ENCODE results near the gene HIRA.

Gene HIRA

GRCh38 chr22:19405133-19405532, 26.4 kb downstream of the HIRA start:
- no peak for DNase-seq (ENCODE audit: low read depth)
- TF ChIP-seq CTCF (IDR thresholded peaks at IDR 0.05; ENCODE audit: control insufficient read depth, insufficient read depth, low read depth, low read length, missing control alignments) = no peak

GRCh38 chr22:19404676-19405075, 26.9 kb downstream of the HIRA start:
- H3K4me3 ChIP-seq (ENCODE audit: control insufficient read depth, low read depth, low read length) = no peak overlapping the region
- no peak for DNase-seq (ENCODE audit: low read depth)
- TF ChIP-seq CTCF (IDR thresholded peaks at IDR 0.05; ENCODE audit: control insufficient read depth, insufficient read depth, low read depth, low read length, missing control alignments) = no peak

More at GRCh38 chr22:19405133-19405532, 26.4 kb downstream of the HIRA start:
- H3K4me3 ChIP-seq (ENCODE audit: control insufficient read depth, low read depth, low read length) = no peak overlapping the region

- no peak for TF ChIP-seq CTCF (IDR thresholded peaks at IDR 0.05; ENCODE audit: control insufficient read depth, insufficient read depth, low read depth, low read length, missing control alignments)
Measured at GRCh38 chr22:19402642-19403191, 28.8 kb downstream of the HIRA start.

GRCh38 chr22:19401483-19401882, 30.1 kb downstream of the HIRA start:
- no peak for TF ChIP-seq CTCF (IDR thresholded peaks at IDR 0.05; ENCODE audit: control insufficient read depth, insufficient read depth, low read depth, low read length, missing control alignments)
- no peak overlapping the region for H3K4me3 ChIP-seq (ENCODE audit: control insufficient read depth, low read depth, low read length)
- DNase-seq (ENCODE audit: low read depth) = no peak

More at GRCh38 chr22:19402642-19403191, 28.8 kb downstream of the HIRA start:
- H3K4me3 ChIP-seq (ENCODE audit: control insufficient read depth, low read depth, low read length) = no peak overlapping the region
- no peak for DNase-seq (ENCODE audit: low read depth)

- no peak overlapping the region for H3K4me3 ChIP-seq (ENCODE audit: control insufficient read depth, low read depth, low read length)
Measured at GRCh38 chr22:19400881-19401280, 30.7 kb downstream of the HIRA start.

GRCh38 chr22:19398652-19399051, 32.9 kb downstream of the HIRA start:
- DNase-seq (ENCODE audit: low read depth) = no peak
- TF ChIP-seq CTCF (IDR thresholded peaks at IDR 0.05; ENCODE audit: control insufficient read depth, insufficient read depth, low read depth, low read length, missing control alignments) = no peak
- H3K4me3 ChIP-seq (ENCODE audit: control insufficient read depth, low read depth, low read length) = no peak overlapping the region

More at GRCh38 chr22:19400881-19401280, 30.7 kb downstream of the HIRA start:
- TF ChIP-seq CTCF (IDR thresholded peaks at IDR 0.05; ENCODE audit: control insufficient read depth, insufficient read depth, low read depth, low read length, missing control alignments) = no peak
- no peak for DNase-seq (ENCODE audit: low read depth)
